Neural cell (in vitro differentiated cells): ENCODE data around the gene RUNX1.

Experiments
- EP300 ChIP-seq: fragments of 450-650 bp; conservative IDR thresholded peaks from 2 replicates; pipeline ENCODE4 v1.6.1; 2014; ENCODE audit warnings: antibody characterized with exemption, mild to moderate bottlenecking, moderate library complexity; ENCODE audit not compliant: poor library complexity, severe bottlenecking
- MXI1 ChIP-seq: fragments of 450-650 bp; conservative IDR thresholded peaks from 2 replicates; pipeline ENCODE4 v1.6.1; 2014; ENCODE audit warnings: antibody characterized with exemption, mild to moderate bottlenecking; ENCODE audit not compliant: poor library complexity, severe bottlenecking
- POLR2AphosphoS5 ChIP-seq: IDR thresholded peaks from 2 replicates; pipeline ENCODE4 v1.6.1; 2012
- TAF1 ChIP-seq: IDR thresholded peaks from 2 replicates; pipeline ENCODE4 v1.6.1; 2012; ENCODE audit warnings: low read depth
- TF ChIP-seq, protein P1 (sequence below): fragments of 450-650 bp; IDR thresholded peaks from 2 replicates; pipeline ENCODE4 v1.5.1; 2014; ENCODE audit warnings: antibody characterized with exemption, mild to moderate bottlenecking, moderate library complexity; ENCODE audit not compliant: poor library complexity, severe bottlenecking

DNA sequence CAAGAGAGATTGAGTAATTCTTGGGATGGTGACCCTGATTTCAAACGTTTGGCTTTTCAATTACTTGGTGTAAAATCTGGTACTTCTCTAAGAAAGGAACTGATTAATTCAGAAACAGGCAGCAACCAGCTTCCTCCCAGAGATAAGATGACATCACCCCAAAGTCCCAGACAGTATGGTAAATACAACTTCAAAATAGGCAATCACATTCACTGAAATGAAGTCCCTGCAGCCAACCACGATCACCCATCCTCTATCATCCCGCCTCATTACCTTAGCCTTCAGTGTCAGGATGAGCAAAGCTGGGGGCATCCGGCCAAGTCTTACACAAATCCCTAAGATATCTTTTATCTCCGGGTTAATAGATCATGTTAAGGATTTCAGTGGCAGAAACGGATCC is 26.4 kb upstream of the RUNX1 start:
- TF ChIP-seq, protein P1, sequence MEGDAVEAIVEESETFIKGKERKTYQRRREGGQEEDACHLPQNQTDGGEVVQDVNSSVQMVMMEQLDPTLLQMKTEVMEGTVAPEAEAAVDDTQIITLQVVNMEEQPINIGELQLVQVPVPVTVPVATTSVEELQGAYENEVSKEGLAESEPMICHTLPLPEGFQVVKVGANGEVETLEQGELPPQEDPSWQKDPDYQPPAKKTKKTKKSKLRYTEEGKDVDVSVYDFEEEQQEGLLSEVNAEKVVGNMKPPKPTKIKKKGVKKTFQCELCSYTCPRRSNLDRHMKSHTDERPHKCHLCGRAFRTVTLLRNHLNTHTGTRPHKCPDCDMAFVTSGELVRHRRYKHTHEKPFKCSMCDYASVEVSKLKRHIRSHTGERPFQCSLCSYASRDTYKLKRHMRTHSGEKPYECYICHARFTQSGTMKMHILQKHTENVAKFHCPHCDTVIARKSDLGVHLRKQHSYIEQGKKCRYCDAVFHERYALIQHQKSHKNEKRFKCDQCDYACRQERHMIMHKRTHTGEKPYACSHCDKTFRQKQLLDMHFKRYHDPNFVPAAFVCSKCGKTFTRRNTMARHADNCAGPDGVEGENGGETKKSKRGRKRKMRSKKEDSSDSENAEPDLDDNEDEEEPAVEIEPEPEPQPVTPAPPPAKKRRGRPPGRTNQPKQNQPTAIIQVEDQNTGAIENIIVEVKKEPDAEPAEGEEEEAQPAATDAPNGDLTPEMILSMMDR: no peak
- TF ChIP-seq EP300: no peak
- no peak for TF ChIP-seq TAF1
- TF ChIP-seq MXI1: no peak
- no peak for TF ChIP-seq POLR2AphosphoS5
